GM10266 (cell line): ENCODE data around the gene MASP2.

Experiments
- DNase-seq: peaks from one replicate; pipeline ENCODE4 v3.0.0; 2012; ENCODE audit errors: extremely low spot score
- CTCF ChIP-seq: IDR thresholded peaks from 2 replicates; pipeline ENCODE4 v1.5.1; 2012; ENCODE audit warnings: mild to moderate bottlenecking, low read depth; ENCODE audit not compliant: control insufficient read depth, insufficient read depth; ENCODE audit errors: missing control alignments

MASP2 gene

GRCh38 chr1:11059968-11060830 lies 13.2 kb upstream of the MASP2 start, which contains the start of gene SRM:
SRM (minus strand) TSS chr1:11060018; CDS start chr1:11059943, 75 bp downstream.
- peak; percentile 35 for TF ChIP-seq CTCF
- peak; percentile 100 for DNase-seq

GRCh38 chr1:11059155-11059967 lies 12.3 kb upstream of the MASP2 start:
- DNase-seq = peak; percentile 47
- no peak for TF ChIP-seq CTCF

GRCh38 chr1:11058595-11059154 lies 11.6 kb upstream of the MASP2 start:
- TF ChIP-seq CTCF = no peak
- DNase-seq = no peak

- no peak for TF ChIP-seq CTCF
- DNase-seq = no peak
These were observed 11.0 kb upstream of the MASP2 start for GRCh38 chr1:11058026-11058425.

GRCh38 chr1:11057477-11057876 lies 10.4 kb upstream of the MASP2 start:
- no peak for TF ChIP-seq CTCF
- no peak for DNase-seq

- no peak for TF ChIP-seq CTCF
- DNase-seq = no peak
These were observed 9.5 kb upstream of the MASP2 start for GRCh38 chr1:11056504-11056903.
